Hippocampal formation (tissue), 2 donors: ENCODE measurements around the gene ZNF101.

ENCODE experiments used
- DNase-seq, 2 donors: peaks; one replicate each; lab custom pipeline; 2025; lab: John Stamatoyannopoulos, UW

Gene ZNF101

DNA sequence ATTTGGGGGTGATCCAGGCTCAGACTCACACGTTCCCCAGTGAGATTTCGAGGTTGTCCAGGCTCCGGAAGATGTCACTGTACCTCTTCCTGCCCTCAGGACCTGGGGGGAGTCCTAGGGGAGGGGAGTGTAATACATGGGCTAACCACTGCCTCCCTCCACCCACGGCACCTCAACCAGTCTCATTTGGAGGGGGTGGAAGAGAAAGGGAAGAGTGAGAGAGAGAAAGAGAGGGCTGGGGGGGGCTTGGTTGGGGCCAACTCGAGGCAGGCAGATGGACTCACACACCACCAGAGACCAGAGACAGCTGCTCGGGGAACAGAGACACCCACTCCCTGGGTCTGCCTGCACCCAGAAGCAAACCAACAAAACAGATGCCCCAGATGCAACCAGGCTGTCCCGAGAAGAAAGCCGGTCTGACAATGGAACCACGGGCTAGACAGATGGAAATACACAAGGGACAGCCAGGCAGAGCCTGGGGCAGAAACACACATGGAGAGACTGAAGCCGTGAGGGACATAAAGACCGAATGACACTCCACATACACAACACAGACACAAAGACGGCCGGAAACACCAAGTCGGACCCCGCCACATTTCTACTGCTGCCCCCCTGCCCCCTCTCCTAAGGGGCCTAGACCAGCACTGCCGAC is 26.0 kb upstream of the ZNF101 start:
- no peak for DNase-seq

DNA sequence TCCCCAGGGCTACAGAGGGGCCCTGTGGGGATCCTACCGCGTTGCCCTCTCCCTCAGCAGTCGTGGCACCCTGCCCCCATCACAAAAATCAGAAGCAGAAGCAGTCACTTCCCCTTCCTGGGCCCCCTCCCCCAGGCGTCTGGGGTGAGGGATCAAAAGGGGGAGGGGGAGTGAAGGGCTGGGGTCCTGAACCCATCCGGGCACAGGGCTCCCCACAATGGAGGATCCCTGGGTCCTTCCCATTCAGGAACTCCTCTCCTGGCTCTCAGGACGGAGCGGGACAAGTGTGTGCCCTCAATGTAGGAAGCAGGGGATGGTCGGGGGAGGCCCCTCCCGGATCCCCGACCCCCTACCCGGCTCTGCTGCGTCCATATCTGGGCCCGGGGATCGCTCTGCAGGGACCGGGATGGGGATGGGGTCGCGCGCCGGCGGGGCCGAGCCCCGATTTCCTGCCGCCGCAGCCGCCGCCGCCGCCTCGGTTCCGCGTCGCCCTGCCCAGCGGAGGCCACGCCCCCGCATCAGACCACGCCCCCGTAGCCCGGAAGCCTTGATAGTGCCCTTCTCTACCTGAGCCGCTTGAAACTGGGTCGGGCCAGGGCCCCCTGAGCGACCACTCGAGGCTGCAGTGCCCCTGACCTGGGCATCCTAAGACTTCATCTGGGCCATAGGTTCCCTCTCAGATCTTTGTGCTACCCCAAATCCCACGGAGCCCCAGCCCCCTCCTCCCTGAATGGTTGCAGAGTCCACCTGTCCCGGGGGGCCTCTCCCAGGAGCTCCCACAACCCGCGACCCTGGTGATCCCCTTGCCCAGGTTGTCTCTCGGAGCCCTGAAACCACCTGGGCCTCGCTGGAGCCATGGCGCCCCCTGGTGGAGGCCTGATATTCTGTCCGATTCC is 25.2 kb upstream of the ZNF101 start, which contains the start of gene GMIP:
Gene GMIP (minus strand): TSS at position 500 of the 896 bp plus-strand sequence. CDS start 128 bp downstream, at position 372.
- peak in 1 of 2 donors; percentile 60 for DNase-seq

DNA sequence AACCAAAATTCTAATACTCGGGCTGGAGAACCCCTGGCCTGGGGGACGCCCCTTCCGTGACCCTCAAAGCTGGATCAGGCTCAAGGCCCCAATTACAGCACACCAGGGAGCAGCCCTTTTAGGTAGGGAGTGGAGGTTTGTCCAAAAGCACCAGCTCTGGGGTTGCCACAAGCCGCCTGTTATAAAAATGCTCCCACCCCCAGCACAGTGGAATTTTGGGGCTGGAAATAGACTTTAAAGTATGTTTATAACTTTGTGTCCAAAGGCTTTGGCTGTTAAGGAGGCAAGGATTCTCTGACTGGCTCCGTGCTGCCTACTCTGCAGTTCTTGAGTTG is 24.6 kb upstream of the ZNF101 start:
- DNase-seq = no peak

DNA sequence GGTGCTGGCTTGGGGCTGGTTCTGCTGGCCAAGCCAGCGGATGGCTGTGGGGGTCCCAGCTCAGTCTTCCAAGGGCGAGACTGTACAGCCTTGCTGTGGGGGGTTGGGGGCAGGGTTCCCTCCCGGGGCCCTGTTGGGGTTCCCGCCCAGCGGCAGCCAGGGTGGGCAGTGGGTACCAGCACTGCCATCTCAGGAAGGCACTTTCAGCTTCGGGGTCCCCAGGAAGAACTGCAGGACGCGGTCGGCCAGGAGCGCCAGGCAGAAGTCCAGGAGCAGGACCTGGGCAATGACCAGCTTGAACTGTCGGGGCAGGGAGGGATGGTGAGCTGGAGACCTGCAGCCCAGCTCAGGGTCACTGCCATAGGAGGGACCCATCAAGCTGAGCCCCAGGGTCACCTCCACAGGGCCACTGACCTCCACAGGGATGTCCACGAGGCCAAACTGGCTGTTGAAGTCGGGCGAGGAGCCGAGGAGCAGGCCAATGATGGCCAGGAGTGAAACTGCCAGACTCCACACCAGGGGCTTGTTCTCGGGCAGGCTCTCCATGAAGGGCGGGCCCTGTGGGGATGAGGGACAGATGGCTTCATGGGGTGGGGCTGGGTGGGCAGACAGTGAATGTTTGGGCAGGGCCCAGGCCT is 23.3 kb upstream of the ZNF101 start:
- no peak for DNase-seq

DNA sequence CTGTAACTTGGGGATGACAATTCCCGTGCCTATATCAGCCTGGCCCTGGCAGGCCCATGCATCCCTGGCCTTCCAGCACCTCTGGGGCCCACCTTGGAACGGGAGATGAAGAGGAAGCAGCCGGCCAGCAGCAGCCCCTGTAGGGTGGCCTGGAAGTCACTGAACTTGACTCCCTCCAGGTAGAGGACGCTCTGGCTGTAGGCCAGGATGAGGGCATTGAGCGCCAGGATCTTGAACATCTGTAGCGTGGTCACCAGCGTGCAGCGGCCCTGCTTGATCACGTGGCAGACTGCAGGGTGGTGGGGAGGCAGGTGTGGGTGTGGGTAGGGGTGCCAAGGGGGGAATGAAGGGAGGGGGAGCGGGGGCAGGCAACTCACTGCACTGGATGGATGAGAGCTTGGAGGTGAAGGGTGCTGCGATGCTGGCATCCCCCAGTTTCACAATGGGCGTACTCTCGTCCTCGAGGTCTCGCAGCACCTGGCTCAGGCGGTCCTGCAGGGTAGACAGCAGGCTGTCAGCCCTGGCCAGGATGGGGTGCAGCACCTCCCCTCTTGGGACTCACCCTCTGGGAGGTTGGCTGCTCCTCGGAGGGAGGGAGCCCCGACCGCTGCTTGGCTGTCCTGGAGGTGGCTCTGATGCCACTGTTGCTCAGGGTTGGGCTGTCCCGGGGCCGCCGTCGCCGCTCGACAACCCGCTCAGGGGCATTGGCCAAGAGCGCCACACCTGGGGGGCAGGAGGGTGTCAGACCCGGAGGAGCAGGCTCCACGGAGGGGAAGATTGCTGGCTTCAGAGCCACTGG is 21.4 kb upstream of the ZNF101 start:
- DNase-seq = no peak

DNA sequence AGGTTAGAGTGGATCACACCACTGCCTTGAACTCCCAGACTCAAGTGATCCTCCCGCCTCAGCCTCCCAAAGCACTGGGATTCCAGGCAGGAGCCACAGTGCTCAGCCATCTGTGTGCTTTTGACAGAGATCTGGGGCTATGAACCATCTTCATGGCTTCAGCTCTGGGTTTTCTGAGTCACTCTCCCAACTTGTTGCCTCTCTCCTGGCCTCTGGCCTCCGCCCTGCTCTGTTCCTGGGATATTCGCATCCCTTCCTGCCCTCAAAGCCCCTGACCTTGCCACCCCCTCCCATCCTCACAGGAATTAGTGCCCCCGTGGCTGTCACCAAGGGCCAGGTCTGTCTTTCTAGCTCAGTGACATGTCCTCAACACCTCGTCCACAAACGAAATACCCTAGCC is 19.5 kb upstream of the ZNF101 start:
- DNase-seq = no peak

DNA sequence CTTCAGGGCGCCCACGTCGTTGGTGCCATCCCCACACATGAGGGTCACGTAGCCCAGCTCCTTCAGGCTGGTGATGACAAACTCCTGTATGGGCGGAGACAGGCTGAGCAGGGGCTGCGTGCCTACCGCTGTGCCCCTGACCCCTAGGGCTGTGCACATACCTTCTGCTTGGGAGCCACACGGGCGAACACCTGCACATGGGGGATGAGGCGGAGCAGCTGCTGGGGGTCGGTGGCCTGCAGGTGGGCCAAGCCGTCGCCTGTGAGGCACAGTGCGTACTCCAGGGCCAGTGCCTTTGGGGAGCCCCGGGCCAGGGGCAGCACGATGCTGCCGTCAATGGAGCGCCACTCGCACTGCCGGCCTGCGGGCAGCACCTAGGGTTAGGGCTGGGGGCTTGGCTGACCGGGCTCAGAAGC is 19.1 kb upstream of the ZNF101 start:
- no peak for DNase-seq

DNA sequence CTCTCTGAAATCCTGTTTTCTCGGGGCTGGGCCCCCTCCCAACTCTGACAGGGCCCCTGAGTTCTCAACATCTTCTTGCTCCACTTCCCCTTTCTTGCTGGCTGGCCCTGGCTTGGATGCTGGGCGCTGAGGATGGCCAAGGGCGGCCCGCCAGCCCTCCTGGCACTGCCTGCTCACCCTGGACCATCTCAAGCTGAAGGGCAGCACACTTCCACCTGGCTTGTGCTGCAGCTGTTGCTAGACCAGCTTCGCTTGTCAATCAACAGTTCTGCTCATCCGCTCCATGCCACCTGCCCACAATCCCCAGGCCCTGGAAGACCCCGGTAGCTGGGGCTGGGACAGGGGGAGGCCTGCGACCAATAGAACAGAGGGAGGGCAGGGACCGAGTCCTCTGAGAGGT is 18.3 kb upstream of the ZNF101 start:
- DNase-seq = no peak

DNA sequence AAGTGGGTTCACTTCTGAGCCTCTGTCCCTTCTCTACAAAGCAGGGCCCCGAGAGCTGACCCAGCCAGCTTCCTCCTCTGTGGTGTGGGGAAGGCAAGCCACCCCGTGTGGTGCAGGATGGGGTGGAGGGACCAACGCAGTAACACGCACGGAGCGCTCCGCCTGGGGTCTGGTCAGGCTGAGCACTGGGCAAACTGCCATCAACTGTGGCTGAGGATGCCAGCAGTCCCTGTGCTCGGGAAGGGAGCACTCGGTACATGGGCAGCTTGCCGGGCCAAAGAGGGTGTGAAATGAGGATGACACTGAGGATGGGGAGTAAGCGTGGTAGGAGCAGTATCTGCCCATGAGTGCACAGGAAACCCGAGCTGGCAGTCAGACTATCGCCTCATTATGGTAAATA is 17.6 kb upstream of the ZNF101 start:
- DNase-seq = peak in 1 of 2 donors; percentile 27

DNA sequence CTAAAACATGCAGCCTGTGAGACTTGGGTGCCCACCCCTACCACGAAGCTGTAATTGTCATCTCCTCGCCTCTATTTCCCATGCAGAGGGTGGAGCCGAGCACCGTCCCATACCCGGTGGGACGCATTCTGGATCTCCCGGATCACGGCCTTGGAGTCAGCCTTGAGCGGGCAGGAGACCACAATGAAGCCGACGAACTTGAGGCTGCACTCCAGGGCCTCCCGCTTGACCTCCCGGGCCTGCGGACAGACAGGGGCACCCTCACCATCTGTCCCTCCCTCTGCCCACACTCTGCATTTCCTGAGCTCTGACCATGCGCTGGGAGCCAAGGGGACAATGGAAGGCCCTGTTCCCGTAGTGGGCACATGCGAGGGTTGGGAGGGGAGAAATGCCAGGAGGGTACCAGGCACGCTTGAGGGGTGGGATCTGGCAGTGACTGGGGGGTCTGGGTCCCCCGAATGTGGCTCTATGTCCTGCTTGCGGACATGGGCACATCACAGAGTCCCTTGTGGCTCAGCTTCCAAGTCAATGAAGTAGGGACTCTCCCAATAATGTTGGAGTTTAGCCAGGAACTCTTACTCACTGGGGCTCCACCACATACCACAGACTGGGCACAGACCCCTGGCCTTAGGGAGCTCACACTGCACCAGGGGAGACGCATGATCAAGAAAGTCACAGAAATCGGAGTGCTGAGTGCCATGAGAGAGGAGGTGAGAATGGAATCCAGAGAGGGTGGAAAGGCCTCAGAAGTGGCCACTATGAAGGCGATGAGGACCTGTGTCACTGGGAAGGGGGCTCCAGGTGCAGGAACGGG is 15.9 kb upstream of the ZNF101 start:
- no peak for DNase-seq

DNA sequence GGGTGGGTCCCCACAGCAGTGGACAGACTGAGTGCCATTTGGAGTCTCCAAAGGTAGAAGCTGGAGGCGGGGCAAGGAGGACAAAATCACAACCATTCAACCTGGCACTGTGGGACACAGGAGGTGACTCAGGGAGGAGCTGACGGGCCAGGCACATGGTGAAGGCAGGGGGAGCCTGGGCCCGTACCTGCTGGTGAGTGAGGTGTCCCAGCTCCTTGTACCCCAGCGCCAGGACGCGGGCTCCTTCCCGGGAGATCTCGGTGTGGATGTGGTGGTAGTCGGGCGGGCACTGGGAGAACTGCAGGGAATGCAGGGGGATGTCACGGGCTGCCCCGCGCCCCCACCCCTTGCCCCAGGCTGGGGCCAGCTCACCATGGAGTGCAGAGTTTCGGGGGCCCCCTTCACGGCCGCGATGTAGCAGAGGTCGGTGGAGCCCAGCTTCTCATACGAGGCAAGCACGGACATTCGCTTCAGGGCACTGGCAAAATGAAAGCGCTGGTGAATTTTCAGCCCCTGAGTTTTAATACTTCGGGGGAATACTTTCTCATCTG is 15.0 kb upstream of the ZNF101 start:
- DNase-seq = no peak

DNA sequence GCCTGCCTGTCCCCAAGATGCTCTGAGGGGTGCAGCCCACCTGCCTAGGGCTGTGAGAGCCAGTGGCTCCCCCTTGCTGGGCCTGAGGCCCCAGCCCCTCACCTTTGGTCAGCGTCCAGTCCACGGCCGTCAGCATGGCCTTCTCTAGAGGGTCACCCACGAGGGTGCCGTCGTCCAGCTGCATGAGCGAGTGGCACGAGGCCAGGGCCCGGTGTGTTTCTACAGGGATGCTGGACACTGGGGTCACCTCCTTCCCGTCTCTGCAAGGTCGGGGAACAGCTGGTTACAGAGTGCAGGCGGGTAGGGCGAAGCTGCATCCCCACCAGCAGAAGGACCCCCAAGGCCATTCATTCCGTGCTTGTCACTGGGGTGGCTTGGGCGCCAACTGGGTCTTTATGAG is 14.2 kb upstream of the ZNF101 start:
- DNase-seq = no peak

DNA sequence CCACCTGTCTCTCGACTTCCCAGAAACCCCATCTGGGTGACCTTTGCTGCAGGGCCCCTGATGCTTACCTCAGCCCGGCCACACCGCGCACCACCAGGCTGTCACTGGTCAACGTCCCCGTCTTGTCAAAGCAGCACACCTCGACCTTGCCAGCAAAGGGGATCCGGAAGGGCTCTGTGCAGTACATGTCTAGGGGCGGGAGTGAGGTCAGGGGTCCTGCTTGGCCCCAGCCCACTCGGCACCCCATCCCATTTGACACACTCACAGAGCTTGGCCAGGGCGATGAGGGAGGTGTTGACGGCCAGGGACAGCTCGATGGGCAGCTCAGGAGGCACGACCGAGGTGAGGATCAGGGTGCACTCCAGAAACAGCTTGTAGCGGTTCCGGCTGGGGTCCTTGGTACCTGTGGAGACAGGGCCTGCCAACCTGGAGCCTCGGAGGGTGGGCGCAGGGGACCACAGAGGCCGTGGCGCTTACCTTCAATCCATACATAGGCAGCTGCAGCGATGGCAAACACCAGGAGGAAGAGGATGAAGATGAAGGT is 13.5 kb upstream of the ZNF101 start:
- DNase-seq = no peak

DNA sequence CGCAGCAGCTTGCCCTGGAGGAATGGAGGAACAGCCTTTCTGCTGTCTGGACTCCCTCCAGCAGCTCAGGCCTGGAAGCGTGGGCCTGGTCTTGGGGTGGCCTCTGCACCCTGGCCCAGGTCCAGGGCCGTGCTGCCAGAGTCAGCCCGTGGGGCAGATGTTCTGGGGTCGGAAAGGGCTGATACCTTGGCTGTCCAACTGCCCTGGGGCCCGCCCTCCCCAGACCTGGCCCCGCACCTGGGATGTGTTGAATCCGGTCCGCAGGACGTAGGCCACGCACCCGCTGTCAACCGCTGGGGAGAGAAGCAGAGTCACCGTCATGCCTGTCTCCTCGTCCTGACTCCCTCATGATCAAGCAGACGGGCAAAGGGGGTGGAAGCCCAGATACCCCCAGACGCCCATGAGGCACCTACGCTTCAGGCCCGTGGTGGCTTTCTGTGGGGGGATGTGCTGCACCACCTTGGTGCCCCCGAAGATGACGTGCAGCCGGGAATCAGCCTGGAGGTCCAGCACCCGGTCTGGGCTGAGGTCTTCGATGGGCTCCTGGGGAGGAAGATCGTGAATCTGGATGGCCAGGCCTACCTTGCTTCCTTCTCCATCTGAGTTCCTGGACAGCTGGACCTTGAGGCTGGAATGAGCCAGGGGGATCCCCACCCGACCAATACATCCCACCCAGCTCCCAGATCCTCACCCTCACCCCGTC is 12.8 kb upstream of the ZNF101 start:
- no peak for DNase-seq

DNA sequence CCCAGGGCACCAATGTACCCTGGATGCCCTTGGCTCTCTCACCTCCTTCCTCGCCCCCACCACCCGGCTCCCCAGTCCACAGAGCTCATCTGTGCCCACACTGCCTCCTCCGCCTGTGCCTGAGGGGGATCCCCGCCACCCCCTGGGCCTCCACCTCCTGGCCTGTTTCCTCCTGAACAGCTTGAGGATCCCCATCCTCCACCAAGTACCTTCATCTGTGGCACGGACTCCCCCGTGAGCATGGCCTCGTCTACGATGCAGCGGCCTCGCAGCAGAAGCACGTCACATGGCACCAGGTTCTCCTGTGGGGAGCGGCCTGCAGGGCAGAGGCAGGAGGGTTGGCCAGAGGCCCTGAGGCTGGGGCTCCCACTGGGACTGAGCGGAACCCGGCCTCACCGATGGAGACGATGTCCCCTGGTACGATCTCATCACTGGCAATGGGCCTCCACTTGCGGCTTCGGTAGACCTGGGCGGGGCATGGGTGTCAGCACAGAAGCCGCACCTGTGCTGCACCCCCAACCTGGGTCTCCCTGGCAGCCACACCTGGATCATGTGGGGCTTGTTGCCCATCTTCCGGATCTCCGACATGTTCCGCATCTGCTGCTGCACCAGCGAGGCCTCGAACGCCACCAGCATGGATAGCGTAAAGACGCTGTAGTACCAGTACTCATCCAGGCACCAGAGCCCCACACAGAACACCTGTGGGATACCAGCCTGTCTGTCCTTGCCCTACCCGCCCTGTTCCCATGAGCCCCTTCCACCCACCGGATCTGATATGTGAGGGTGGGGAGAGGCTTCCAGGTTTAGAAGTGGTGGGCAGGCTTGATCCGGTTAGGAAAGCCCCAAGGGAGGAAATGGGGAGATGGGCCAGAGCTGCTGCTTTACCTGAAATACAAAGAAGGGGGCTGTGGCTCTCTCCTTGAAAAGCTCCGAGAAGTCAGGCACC is 11.9 kb upstream of the ZNF101 start:
- no peak for DNase-seq

DNA sequence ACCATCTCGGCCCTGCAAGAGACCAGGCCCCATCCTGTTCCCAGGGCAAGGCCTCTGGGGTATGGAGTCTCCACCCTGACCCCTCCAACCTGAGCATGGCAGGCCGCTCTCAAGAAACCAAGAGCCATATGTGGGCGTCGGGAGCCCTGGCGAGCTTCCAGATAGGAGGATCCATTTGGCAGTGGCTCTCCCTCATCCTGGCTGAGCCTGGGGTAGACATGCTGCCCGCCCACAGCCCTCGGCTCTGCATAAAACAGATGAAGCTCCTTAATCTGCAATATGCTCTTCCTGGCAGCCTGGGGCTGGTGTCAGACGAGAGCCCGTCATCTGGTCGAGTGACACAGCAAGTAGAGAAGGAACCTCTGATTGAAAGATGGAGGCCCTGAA is 11.2 kb upstream of the ZNF101 start:
- peak in 1 of 2 donors; percentile 30 for DNase-seq

DNA sequence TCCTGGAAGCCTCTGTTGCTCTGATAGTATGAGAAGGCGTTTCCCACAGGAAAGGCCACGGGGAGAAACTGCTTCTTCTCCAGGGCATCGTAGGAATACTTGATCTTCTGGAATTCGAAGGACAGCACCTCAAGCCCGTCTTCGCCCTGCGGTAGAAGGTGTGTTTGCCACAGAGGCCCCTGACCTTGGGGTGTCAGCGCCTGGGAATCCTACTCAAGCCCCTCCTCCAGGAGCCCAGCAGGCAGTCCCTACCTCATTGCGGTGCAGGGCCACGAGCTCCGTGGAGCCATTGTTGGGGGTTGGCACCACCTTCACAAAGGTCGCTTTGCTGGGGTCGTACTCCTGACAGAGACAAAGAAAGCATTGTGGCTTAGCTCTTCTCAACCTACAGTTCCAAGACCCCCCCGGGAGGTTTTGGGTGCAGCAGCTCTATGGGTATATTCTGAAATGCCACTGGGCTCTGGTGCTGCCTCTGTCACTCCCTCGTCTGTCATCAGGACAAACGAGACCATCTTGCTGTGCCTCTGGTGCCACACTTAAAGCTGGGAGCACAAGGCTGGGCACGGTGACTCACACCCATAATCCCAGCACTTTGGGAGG is 8.9 kb upstream of the ZNF101 start:
- DNase-seq = no peak

DNA sequence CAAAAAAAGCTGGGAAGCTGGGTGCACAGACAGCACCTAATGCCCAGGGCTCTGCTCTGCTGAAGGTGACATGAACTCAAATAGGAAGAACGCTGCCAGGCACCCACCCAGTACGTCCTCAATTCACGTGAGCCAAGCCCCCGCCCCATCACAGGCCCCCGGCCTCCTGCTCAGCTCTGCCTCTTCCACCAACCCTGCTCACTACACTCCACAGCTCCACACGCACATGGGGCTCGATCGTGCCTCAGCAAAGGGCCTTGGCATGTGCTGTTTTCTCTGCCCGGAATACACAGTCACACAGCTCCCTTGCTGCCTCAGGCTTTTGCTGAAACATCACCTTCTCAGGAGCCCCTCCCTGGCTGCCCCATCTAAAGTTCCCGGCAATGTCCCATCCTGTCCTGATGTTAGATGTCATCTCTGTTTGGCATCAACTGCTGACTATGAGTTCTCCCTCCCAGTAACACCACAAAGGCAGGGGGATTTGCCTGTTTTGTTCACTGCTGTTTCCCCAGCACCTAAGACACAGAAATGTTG is 7.4 kb upstream of the ZNF101 start:
- DNase-seq = no peak
